Measurements from ENCODE around the gene ASZ1. TPM values are rescaled to one million over a fixed set of nuclear protein-coding genes. Genes with fewer than 3 reads are reported as not detected.
"Not testable (repeated sequence)": the region's sequence is repeated elsewhere in the genome, so short reads cannot be mapped to it uniquely, and the experiment has no call there.

ASZ1 gene
- total and polyA plus RNA-seq, 9 donors, result not detected

GRCh38 chr7:117424090-117424829 is 3.0 kb downstream of the ASZ1 start:
- no peak for DNase-seq
- H3K4me3 ChIP-seq, result no peak overlapping the region
- no peaks in the 10 kb centered on the region for H3K4me1 ChIP-seq (ENCODE audit: insufficient read depth)
- H3K27ac ChIP-seq, result no peak overlapping the region
- H3K27me3 ChIP-seq, result no peaks in the 10 kb centered on the region
- intact Hi-C loops (cut with DNase I), result no loop called here
- no peaks in the 10 kb centered on the region for H3K36me3 ChIP-seq
- 71 to 81% (median 81%) methylated on average over 3 of the region's 3 CpGs for WGBS, 3 donors
- TF ChIP-seq, protein P1, sequence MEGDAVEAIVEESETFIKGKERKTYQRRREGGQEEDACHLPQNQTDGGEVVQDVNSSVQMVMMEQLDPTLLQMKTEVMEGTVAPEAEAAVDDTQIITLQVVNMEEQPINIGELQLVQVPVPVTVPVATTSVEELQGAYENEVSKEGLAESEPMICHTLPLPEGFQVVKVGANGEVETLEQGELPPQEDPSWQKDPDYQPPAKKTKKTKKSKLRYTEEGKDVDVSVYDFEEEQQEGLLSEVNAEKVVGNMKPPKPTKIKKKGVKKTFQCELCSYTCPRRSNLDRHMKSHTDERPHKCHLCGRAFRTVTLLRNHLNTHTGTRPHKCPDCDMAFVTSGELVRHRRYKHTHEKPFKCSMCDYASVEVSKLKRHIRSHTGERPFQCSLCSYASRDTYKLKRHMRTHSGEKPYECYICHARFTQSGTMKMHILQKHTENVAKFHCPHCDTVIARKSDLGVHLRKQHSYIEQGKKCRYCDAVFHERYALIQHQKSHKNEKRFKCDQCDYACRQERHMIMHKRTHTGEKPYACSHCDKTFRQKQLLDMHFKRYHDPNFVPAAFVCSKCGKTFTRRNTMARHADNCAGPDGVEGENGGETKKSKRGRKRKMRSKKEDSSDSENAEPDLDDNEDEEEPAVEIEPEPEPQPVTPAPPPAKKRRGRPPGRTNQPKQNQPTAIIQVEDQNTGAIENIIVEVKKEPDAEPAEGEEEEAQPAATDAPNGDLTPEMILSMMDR (IDR thresholded peaks at IDR 0.05), result no peak
- no peak for TF ChIP-seq EP300 (IDR thresholded peaks at IDR 0.05)
- TF ChIP-seq POLR2A (IDR thresholded peaks at IDR 0.05), result no peak
- H3K9me3 ChIP-seq, result no peaks in the 10 kb centered on the region

- H3K4me1 ChIP-seq (ENCODE audit: insufficient read depth); H3K27me3 ChIP-seq; H3K9me3 ChIP-seq; H3K4me3 ChIP-seq; H3K36me3 ChIP-seq; H3K27ac ChIP-seq; intact Hi-C loops (cut with DNase I); DNase-seq: not testable (repeated sequence)
- WGBS, 3 donors, result 91 to 97% (median 94%) methylated on average over 1 of the region's 1 CpG
Observed at GRCh38 chr7:117414591-117414990, 12.7 kb downstream of the ASZ1 start.

DNA sequence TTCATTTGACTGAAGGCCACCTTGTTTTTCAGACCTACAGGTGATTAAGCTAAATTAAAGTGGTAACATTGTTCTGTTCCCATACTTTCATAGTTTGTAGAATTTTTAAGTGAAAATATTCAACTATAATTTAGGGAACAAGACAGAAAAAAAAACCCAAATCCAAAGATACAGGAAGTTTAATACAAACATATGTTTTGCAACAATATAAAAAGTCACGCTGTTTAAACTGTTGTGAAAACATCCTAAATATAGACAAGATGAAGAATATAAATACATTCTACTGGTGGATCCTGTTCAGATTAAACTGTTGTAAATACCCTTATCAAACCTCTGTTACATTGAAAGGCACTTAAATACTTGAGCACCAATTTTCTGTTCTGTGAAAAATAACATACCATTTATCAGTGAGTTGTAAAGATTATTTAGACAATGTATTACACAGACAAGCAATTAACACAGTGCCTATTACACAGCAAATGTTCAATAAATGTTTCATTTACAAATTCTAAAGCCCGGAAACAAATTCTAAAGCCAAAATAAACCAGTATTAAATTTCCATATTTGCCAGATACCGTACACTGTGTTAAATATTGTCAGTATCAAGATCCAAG is 14.2 kb downstream of the ASZ1 start:
- no peak overlapping the region for H3K27ac ChIP-seq
- no peaks in the 10 kb centered on the region for H3K9me3 ChIP-seq
- H3K4me3 ChIP-seq, result no peak overlapping the region
- no peaks in the 10 kb centered on the region for H3K36me3 ChIP-seq
- intact Hi-C loops (cut with DNase I), result no loop called here
- 30 to 38% (median 37%) methylated on average over 3 of the region's 3 CpGs for WGBS, 3 donors
- H3K4me1 ChIP-seq (ENCODE audit: insufficient read depth), result no peaks in the 10 kb centered on the region
- DNase-seq, result no peak
- no peaks in the 10 kb centered on the region for H3K27me3 ChIP-seq
- no peak for TF ChIP-seq POLR2A (IDR thresholded peaks at IDR 0.05)
- TF ChIP-seq, protein P1 (IDR thresholded peaks at IDR 0.05), result no peak
- TF ChIP-seq EP300 (IDR thresholded peaks at IDR 0.05), result no peak

DNA sequence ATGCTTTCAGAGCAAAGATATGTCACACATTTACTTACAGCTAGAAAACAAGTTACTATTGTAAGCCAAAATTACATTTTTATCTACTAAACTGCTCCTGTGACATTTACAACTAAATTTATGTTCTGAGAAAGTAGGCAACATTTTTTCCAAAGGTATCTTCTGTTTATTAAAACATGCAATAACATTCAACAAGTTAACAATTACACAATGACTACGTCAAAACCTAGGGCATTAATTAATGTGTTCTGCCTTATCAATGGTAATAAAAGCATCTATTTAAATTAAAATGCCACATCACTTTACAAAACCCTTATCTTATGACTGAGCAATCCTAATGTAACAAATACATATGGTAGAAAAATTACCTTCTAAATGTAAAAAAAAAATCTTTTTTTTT is 14.9 kb downstream of the ASZ1 start:
- intact Hi-C loops (cut with DNase I), result no loop called here
- Histone ChIP-seq H3K4me1 (ENCODE audit: insufficient read depth) (no peaks in the 10 kb centered on the region), H3K9me3 (no peaks in the 10 kb centered on the region), H3K36me3 (no peaks in the 10 kb centered on the region), H3K27me3 (no peaks in the 10 kb centered on the region), H3K4me3 (no peak overlapping the region), H3K27ac (no peak overlapping the region)
- DNase-seq, result no peak
- WGBS, 3 donors, result 7 to 22% (median 19%) methylated on average over 1 of the region's 1 CpG
- TF ChIP-seq, protein P1 (IDR thresholded peaks at IDR 0.05), result no peak
- TF ChIP-seq EP300 (IDR thresholded peaks at IDR 0.05) (no peak), POLR2A (IDR thresholded peaks at IDR 0.05) (no peak)

GRCh38 chr7:117411539-117411938 is 15.8 kb downstream of the ASZ1 start:
- H3K9me3 ChIP-seq, result no peaks in the 10 kb centered on the region
- DNase-seq, result no peak
- 67 to 85% (median 79%) methylated on average over 3 of the region's 3 CpGs for WGBS, 3 donors
- no peaks in the 10 kb centered on the region for H3K27me3 ChIP-seq
- no peak overlapping the region for H3K4me3 ChIP-seq
- H3K27ac ChIP-seq, result no peak overlapping the region
- no peak for TF ChIP-seq EP300 (IDR thresholded peaks at IDR 0.05)
- TF ChIP-seq, protein P1 (IDR thresholded peaks at IDR 0.05), result no peak
- no peak for TF ChIP-seq POLR2A (IDR thresholded peaks at IDR 0.05)
- intact Hi-C loops (cut with DNase I), result no loop called here
- no peaks in the 10 kb centered on the region for H3K36me3 ChIP-seq
- H3K4me1 ChIP-seq (ENCODE audit: insufficient read depth), result no peaks in the 10 kb centered on the region
